ENCODE data around the gene SAMSN1.
"Not testable (repeated sequence)": the region's sequence is repeated elsewhere in the genome, so short reads cannot be mapped to it uniquely, and the experiment has no call there.

SAMSN1 gene

DNA sequence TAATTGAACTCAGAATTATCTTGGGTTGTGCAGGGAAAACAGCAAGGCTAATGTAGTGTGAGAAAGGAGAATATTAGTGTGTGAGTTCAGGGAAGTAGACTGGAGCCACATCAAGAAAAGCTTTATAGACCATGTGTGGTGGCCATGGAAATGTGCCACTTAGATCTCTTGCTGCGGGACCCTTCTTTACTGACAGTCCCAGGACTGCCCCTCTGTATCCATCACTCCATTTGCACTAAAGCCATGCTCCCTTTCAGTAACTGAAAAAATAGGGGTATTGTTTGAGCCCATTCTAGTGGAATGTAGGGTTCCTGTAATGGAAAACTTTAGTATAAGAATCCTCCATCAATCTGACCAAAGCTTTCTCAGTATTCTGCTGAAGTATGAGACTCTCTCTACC is 32.3 kb downstream of the SAMSN1 start:
- TF ChIP-seq, protein P1, sequence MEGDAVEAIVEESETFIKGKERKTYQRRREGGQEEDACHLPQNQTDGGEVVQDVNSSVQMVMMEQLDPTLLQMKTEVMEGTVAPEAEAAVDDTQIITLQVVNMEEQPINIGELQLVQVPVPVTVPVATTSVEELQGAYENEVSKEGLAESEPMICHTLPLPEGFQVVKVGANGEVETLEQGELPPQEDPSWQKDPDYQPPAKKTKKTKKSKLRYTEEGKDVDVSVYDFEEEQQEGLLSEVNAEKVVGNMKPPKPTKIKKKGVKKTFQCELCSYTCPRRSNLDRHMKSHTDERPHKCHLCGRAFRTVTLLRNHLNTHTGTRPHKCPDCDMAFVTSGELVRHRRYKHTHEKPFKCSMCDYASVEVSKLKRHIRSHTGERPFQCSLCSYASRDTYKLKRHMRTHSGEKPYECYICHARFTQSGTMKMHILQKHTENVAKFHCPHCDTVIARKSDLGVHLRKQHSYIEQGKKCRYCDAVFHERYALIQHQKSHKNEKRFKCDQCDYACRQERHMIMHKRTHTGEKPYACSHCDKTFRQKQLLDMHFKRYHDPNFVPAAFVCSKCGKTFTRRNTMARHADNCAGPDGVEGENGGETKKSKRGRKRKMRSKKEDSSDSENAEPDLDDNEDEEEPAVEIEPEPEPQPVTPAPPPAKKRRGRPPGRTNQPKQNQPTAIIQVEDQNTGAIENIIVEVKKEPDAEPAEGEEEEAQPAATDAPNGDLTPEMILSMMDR (IDR thresholded peaks at IDR 0.05; ENCODE audit: low read depth, low read length), result no peak
- H3K4me3 ChIP-seq (replicated peaks in 1 of 2; ENCODE audit: low read depth in 2 of 2, low read length in 2 of 2), result no peak overlapping the region
- no peak for DNase-seq (ENCODE audit: low read depth in 2 of 2)

DNA sequence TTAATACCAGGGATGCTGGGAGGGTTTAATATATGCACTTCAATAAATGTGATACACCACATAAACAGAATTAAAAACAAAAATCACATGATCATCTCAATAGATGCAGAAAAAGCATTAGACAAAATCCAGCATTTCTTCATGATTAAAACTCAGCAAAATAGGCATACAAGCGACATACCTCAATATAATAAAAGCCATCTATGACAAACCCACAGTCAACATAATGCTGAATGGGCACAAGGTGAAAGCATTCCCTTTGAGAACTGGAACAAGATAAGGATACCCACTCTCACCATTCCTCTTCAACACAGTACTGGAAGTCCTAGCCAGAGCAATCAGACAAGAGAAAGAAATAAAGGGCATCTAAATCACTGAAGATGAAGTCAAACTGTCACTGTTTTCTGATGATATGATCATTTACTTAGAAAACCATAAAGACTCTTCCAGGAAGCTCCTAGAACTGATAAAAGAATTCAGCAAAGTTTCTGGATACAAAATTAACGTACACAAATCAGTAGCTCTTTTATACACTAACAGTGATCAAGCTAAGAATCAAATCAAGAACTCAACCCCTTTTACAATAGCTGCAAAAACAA is 39.2 kb downstream of the SAMSN1 start:
- not testable (repeated sequence) for H3K4me3 ChIP-seq (replicated peaks in 1 of 2; ENCODE audit: low read depth in 2 of 2, low read length in 2 of 2); DNase-seq (ENCODE audit: low read depth in 2 of 2)

DNA sequence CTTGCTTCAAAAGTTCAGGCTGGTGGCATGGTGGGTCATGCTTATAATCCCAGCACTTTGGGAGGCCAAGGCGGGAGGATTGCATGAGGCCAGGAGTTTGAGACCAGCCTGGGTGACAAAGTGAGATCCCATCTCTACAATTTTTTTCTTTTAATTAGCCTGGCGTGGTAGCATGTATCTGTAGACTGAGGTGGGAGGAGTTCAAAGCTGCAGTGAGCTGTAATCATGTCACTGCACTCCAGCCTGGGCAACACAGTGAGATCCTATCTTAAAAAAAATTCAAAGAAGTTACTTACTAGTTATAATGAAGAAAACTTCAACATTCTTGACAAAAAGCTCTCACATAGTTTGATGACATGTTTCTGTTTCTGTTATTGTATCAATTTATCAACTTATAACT is 45.2 kb downstream of the SAMSN1 start:
- H3K4me3 ChIP-seq (replicated peaks in 1 of 2; ENCODE audit: low read depth in 2 of 2, low read length in 2 of 2), result no peak overlapping the region
- no peak for DNase-seq (ENCODE audit: low read depth in 2 of 2)
- TF ChIP-seq, protein P1 (IDR thresholded peaks at IDR 0.05; ENCODE audit: low read depth, low read length), result no peak

DNA sequence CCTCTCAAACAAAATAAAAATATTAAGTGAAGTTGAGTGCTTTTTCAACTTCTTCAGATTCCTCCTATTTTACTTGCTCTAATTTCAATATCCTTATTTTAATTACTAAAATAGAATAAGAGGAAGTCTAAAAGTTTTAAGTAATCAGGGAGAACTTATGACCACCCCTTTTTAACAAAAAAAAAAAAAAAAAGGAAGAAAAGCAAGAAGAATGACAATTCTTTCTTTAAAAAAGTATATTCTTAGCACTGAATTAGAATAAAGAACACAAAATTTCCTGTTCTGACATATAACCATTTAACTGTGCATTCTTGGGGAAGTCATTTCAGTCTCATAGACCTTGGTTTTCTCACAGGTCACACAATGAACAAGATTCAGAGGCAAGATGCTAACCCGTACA is 46.8 kb downstream of the SAMSN1 start:
- TF ChIP-seq, protein P1 (IDR thresholded peaks at IDR 0.05; ENCODE audit: low read depth, low read length), result no peak
- no peak overlapping the region for H3K4me3 ChIP-seq (replicated peaks in 1 of 2; ENCODE audit: low read depth in 2 of 2, low read length in 2 of 2)
- no peak for DNase-seq (ENCODE audit: low read depth in 2 of 2)

DNA sequence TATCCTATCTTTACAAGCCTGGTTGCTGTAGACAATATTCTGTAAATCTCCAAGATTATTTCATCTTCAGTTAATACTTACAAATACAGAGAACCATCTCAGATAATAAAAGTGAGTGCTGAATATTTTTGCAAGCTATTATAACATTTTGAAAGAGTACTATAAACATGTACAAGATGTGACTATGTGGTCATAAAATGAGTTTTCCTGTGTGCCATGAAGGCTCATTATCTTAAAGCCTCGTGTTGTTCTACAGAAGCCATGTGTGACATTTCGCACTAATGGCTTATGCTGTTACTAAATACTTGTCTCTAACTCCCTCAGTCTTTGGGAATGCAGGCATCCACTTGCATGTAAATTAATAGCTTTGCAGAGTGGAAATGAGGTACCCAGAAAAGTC is 48.3 kb downstream of the SAMSN1 start:
- DNase-seq (ENCODE audit: low read depth in 2 of 2), result no peak
- no peak overlapping the region for H3K4me3 ChIP-seq (replicated peaks in 1 of 2; ENCODE audit: low read depth in 2 of 2, low read length in 2 of 2)
- TF ChIP-seq, protein P1 (IDR thresholded peaks at IDR 0.05; ENCODE audit: low read depth, low read length), result no peak

DNA sequence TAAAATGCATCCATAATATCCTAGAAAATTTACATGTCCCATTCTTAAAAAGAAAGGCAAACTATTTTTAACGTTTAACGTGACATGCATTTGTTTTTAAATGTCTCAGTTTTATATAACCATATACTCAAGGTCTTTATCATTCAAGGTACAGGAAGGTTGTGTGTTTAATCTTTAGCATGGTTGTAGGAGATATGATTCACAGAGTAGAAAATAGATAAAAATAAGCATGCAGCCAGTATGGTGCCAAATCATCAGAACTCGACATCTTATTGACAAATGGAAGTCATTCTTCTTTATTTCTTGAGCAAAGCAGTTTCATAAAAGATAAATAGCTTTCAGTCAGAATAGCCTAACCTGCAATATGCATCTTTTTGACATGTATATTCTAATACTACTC is 51.0 kb downstream of the SAMSN1 start:
- TF ChIP-seq, protein P1 (IDR thresholded peaks at IDR 0.05; ENCODE audit: low read depth, low read length), result no peak
- H3K4me3 ChIP-seq (replicated peaks in 1 of 2; ENCODE audit: low read depth in 2 of 2, low read length in 2 of 2), result no peak overlapping the region
- no peak for DNase-seq (ENCODE audit: low read depth in 2 of 2)

DNA sequence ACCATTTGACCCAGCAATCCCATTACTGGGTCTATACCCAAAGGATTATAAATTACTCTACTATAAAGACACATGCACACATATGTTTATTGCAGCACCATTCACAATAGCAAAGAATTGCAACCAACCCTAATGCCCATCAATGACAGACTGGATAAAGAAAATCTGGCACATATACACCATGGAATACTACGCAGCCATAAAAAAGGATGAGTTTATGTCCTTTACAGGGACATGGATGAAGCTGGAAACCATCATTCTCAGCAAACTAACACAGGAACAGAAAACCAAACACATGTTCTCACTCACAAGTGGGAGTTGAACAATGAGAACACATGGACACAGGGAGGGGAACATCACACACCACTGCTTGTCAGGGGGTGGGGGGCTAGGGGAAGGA is 51.9 kb downstream of the SAMSN1 start:
- DNase-seq (ENCODE audit: low read depth in 2 of 2), result not testable (repeated sequence)

DNA sequence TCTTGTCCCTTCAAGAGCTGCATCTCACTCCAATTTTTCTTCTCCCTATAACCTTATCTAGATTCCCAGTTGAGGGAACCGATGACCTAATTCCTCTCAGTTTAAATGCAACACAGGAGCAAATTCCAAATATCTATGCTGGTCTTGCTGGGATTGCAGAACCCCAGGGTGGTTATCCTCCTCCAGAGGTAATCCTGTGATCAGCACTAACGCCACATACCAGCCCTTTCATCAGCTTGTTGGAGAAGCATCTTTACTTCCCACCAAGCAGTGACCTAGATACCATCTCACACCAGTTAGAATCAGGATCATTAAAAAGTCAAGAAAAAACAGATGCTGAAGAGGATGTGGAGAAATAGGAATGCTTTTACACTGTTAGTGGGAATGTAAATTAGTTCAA is 52.4 kb downstream of the SAMSN1 start:
- no peak for DNase-seq (ENCODE audit: low read depth in 2 of 2)
- H3K4me3 ChIP-seq (replicated peaks in 1 of 2; ENCODE audit: low read depth in 2 of 2, low read length in 2 of 2), result no peak overlapping the region
- TF ChIP-seq, protein P1 (IDR thresholded peaks at IDR 0.05; ENCODE audit: low read depth, low read length), result no peak

More for the DNA sequence above, 51.9 kb downstream of the SAMSN1 start:
- not testable (repeated sequence) for H3K4me3 ChIP-seq (replicated peaks in 1 of 2; ENCODE audit: low read depth in 2 of 2, low read length in 2 of 2)
